K562 (cell line): ENCODE measurements around the gene RTF2. TPM values are rescaled to one million over a fixed set of nuclear protein-coding genes. Genes with fewer than 3 reads are reported as not detected.
A peak's percentile ranks its signal among the peaks of the same experiment; 100 is the strongest.

Experiments used
- ATF7 ChIP-seq: fragments of 450-650 bp; IDR thresholded peaks from 2 replicates; pipeline ENCODE4 v1.7.1; 2014; ENCODE audit warnings: mild to moderate bottlenecking, moderate library complexity
- CLOCK ChIP-seq: fragments of 250-450 bp; sonication (Bioruptor Pico); IDR thresholded peaks from 2 replicates; pipeline ENCODE4 v1.4.0; 2020; ENCODE audit warnings: mild to moderate bottlenecking, moderate library complexity, borderline replicate concordance
- CREM ChIP-seq: IDR thresholded peaks from 2 replicates; pipeline ENCODE4 v1.6.1; 2014; ENCODE audit warnings: antibody characterized with exemption, low read depth
- FOXK2 ChIP-seq, 2 experiments: fragments of 450-650 bp; IDR thresholded peaks in 1 of 2; conservative IDR thresholded peaks in 1 of 2; 2 replicates each; pipeline ENCODE4 v1.6.1; 2016; ENCODE audit warnings: low read depth in 2 of 2, mild to moderate bottlenecking in 1 of 2
- GTF2E2 ChIP-seq: fragments of 200-800 bp; sonication (Bioruptor generic); IDR thresholded peaks from 2 replicates; pipeline ENCODE4 v1.6.1; 2016; ENCODE audit warnings: missing genetic modification characterization, missing compliant biosample characterization
- HMBOX1 ChIP-seq: sonication (generic); IDR thresholded peaks from 2 replicates; pipeline ENCODE4 v1.6.1; 2016
- HNRNPH1 ChIP-seq: fragments of 200-400 bp; formaldehyde crosslinking; optimal IDR thresholded peaks from 2 replicates; pipeline ENCODE3; 2017; ENCODE audit warnings: low read depth, mild to moderate bottlenecking, low read length, moderate library complexity
- JUND ChIP-seq, 2 experiments: IDR thresholded peaks; 2 replicates in 1 of 2; 3 replicates in 1 of 2; pipeline ENCODE4 v1.6.1; 2011; ENCODE audit warnings: borderline replicate concordance in 2 of 2, low read depth in 2 of 2, low read length in 2 of 2, improper control_type of control experiment in 1 of 2, missing biosample characterization in 1 of 2, missing genetic modification characterization in 1 of 2, missing genetic modification reagents in 1 of 2
- KLF10 ChIP-seq: fragments of 250-450 bp; sonication (Bioruptor Pico); IDR thresholded peaks from 2 replicates; pipeline ENCODE4 v1.6.1; 2021; ENCODE audit warnings: matching md5 sums
- PREB ChIP-seq: sonication (generic); formaldehyde crosslinking; IDR thresholded peaks from 2 replicates; pipeline ENCODE4 v1.8.1; 2023; ENCODE audit warnings: mild to moderate bottlenecking, missing genetic modification reagents
- RFX7 ChIP-seq: fragments of 250-450 bp; sonication (Bioruptor Pico); IDR thresholded peaks from 2 replicates; pipeline ENCODE4 v1.5.1; 2021; ENCODE audit warnings: mild to moderate bottlenecking
- SAFB2 ChIP-seq: fragments of 200-400 bp; formaldehyde crosslinking; IDR thresholded peaks from 2 replicates; pipeline ENCODE4 v1.6.1; 2018; ENCODE audit warnings: borderline replicate concordance, low read length, low read depth, moderate library complexity; ENCODE audit not compliant: severe bottlenecking
- SMAD1 ChIP-seq: fragments of 150-350 bp; IDR thresholded peaks from 2 replicates; pipeline ENCODE4 v1.6.1; 2014; ENCODE audit warnings: low read length, low read depth; ENCODE audit not compliant: partially characterized antibody
- SMARCE1 ChIP-seq: fragments of 450-650 bp; IDR thresholded peaks from 2 replicates; pipeline ENCODE4 v1.7.1; 2016; ENCODE audit warnings: mild to moderate bottlenecking
- TARDBP ChIP-seq: fragments of 450-650 bp; IDR thresholded peaks from 2 replicates; pipeline ENCODE4 v1.6.1; 2016
- XRCC3 ChIP-seq: fragments of 450-650 bp; IDR thresholded peaks from 2 replicates; pipeline ENCODE4 v1.6.1; 2017; ENCODE audit warnings: mild to moderate bottlenecking, moderate library complexity
- ZKSCAN8 ChIP-seq: fragments of 200-800 bp; sonication (Bioruptor generic); IDR thresholded peaks from 2 replicates; pipeline ENCODE4 v1.6.1; 2016; ENCODE audit warnings: missing genetic modification characterization, missing compliant biosample characterization
- ZNF174 ChIP-seq: fragments of 250-450 bp; sonication (Bioruptor Pico); IDR thresholded peaks from 2 replicates; pipeline ENCODE4 v1.4.0; 2020; ENCODE audit warnings: mild to moderate bottlenecking
- ZNF518B ChIP-seq: fragments of 250-450 bp; sonication (Bioruptor Pico); IDR thresholded peaks from 2 replicates; pipeline ENCODE4 v1.5.0; 2021; ENCODE audit warnings: mild to moderate bottlenecking, moderate library complexity
- polyA plus RNA-seq, 8 experiments: library from polyadenylated mRNA; depleted of rRNA in 4 of 8; stranded (reverse) in 5 of 8; unstranded in 3 of 8; fragments of >200 nt; fragmentation: Nextera tagmentation in 2 of 8; fragmentation: Illumina TruSeq in 1 of 8; extraction: Ambion mirVana in 2 of 8; extraction: Trizol in 1 of 8; gene quantifications; 2 replicates each; pipeline versions ENCODE4 v1.2.1 to v1.2.3, GENCODE V29; 2011 to 2014; ENCODE audit warnings: inconsistent platforms in 1 of 8, missing spikeins in 1 of 8
- total RNA-seq, 7 experiments: library from RNA; depleted of rRNA in 6 of 7; stranded (reverse); fragments of >200 nt in 6 of 7; fragmentation: Illumina TruSeq in 2 of 7; extraction: Trizol in 2 of 7; gene quantifications; 2 replicates each; pipeline versions ENCODE4 v1.2.1 to v1.2.3, GENCODE V29; 2011 to 2021; ENCODE audit warnings: low replicate concordance in 1 of 7
- TF ChIP-seq, protein P1 (sequence below): sonication (generic); formaldehyde crosslinking; IDR thresholded peaks from 2 replicates; pipeline ENCODE4 v1.8.1; 2023; ENCODE audit warnings: mild to moderate bottlenecking, missing genetic modification reagents, moderate library complexity

The RTF2 gene
- total and polyA plus RNA-seq, 9 of the 15 experiments (the other 6 are each of a cell fraction or from before 2014, with no cell fraction given), result 67.0 to 177 (median 84.9) TPM

- TF ChIP-seq PREB (CRISPR knock-in tag), result no peak
- TF ChIP-seq SMAD1, result no peak
- peak; percentile 81 for TF ChIP-seq HMBOX1
- TF ChIP-seq ZNF518B (CRISPR knock-in tag), result no peak
- TF ChIP-seq JUND (IDR thresholded peaks at IDR 0.05; ENCODE audit: borderline replicate concordance, low read depth, low read length), result no peak
- TF ChIP-seq JUND (tag; IDR thresholded peaks at IDR 0.05; ENCODE audit: borderline replicate concordance, low read depth, low read length), result 0 out of 3 replicates have a peak, but pooled peaks have one; percentile 32
- TF ChIP-seq TARDBP, result no peak
- 0 out of 2 replicates have a peak, but pooled peaks have one; percentile 14 for TF ChIP-seq CREM
- TF ChIP-seq GTF2E2, result no peak
- peak; percentile 44 to 58; a peak in 2 of 4 replicates for TF ChIP-seq FOXK2 (conservative IDR thresholded peaks at IDR 0.05 in 1 of 2, IDR thresholded peaks at IDR 0.05 in 1 of 2; ENCODE audit: low read depth in 2 of 2)
- TF ChIP-seq CLOCK (CRISPR knock-in tag), result no peak
- no peak for TF ChIP-seq ZNF174
- no peak; the same call in 1 of the 2 replicates for TF ChIP-seq SMARCE1
- TF ChIP-seq XRCC3, result no peak
- no peak for TF ChIP-seq SAFB2
- TF ChIP-seq, protein P1, sequence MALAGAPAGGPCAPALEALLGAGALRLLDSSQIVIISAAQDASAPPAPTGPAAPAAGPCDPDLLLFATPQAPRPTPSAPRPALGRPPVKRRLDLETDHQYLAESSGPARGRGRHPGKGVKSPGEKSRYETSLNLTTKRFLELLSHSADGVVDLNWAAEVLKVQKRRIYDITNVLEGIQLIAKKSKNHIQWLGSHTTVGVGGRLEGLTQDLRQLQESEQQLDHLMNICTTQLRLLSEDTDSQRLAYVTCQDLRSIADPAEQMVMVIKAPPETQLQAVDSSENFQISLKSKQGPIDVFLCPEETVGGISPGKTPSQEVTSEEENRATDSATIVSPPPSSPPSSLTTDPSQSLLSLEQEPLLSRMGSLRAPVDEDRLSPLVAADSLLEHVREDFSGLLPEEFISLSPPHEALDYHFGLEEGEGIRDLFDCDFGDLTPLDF, result no peak
- TF ChIP-seq RFX7 (CRISPR knock-in tag), result no peak
- no peak for TF ChIP-seq HNRNPH1
- TF ChIP-seq ATF7, result peak; percentile 19; the same call in 1 of the 2 replicates
- TF ChIP-seq KLF10 (CRISPR knock-in tag), result no peak
- no peak for TF ChIP-seq ZKSCAN8 (CRISPR knock-in tag)
Measured at GRCh38 chr20:56427797-56428196, 40.6 kb upstream of the RTF2 start (continued).
